ENCODE measurements around the gene HPGD. TPM values are rescaled to one million over a fixed set of nuclear protein-coding genes. Genes with fewer than 3 reads are reported as not detected.
"Not testable (repeated sequence)": the region's sequence is repeated elsewhere in the genome, so short reads cannot be mapped to it uniquely, and the experiment has no call there.

HPGD gene
- polyA plus RNA-seq, 3 donors: 60.5 to 81.7 (median 75.3) TPM

DNA sequence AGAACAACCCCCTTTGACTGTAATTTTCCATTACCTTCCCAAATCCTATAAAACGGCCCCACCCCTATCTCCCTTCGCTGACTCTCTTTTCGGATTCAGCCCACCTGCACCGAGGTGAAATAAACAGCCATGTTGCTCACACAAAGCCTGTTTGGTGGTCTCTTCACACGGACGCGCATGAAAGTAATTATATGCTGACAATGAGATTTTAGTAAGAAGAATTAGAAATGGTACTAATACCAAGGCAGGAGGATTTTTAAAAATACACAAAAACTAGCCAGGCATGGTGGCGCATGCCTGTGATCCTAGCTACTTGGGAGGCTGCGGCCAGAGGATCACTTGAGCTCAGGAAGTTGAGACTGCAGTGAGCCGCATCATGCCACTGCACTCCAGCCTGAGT lies 33.9 kb downstream of the HPGD start:
- DNase-seq: not testable (repeated sequence)

DNA sequence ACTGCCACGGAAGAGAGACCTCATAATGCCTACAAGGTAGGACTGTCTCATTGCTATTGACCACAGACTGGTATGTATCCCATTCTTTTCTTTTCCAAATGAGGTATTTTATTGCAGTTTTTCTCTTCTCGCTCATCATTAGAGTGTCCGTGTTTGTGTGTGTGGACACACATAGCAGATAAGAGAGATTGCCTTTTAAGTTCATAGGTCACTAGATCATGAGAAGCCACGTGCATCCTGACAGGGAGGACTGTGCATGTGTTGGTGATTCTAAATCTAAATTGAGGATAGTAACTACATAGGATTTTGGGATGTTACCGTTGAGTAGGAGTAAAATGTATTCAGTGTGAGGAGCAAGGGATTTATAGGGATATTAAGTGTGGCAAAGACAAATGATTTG lies 37.3 kb downstream of the HPGD start:
- DNase-seq: no peak

DNA sequence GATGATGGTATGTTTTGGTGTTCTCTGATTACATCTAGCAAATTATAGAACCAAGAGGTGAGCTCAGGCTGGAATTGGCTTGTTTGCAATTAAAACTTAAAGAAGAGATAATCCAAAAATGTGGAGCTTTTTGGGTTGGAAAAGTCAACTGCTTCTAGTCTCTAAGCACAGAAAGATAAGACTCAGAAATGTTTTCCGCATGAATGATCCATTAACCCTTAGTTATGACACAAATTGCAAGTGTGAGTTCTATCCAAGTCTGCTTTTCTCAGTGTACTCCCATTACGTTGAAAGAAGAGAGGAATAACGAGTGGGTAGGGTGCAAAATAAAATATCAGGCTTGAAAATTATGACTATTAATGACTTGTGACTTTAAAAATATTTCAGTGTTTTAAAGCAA lies 38.5 kb downstream of the HPGD start:
- DNase-seq: no peak

DNA sequence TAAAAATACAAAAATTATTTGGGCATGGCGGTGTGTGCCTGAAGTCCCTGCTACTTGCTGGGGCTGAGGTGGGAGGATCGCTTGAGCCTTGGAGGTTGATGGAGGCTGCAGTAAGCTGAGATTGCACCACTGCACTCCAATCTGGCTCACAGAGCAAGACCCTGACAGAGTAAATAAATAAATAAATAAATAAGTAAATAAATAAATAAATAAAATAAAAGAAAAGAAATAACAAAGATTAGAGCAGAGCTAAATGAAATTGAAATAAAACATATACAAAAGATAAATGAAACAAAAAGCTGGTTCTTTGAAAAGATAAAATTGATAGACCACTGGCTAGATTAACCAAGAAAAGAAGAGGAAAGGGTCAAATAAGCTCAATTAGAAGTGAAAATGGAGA lies 43.1 kb downstream of the HPGD start:
- no peak for DNase-seq

- no peak for DNase-seq
These were observed 46.8 kb downstream of the HPGD start for GRCh38 chr4:174475528-174475927.

GRCh38 chr4:174474457-174475075 lies 47.7 kb downstream of the HPGD start:
- no peak for DNase-seq

DNA sequence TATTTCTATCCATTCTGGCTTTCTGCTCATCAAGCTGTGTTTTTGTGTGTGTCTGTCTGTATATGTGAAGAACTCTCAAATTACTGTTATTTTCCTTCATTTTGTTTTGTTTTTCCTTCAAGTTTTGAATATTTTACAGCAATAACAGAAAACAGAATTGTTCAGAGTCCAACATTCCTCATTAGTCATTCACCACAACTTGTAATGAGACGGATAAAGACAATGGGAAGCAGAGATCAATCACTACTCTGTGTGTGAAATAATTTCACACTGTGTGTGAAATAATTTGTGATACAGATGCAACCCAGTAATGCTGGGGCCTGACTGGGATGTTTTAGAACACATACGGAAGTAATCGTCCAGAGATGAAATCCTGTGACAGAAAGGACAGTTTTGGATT lies 55.2 kb downstream of the HPGD start:
- no peak for DNase-seq

DNA sequence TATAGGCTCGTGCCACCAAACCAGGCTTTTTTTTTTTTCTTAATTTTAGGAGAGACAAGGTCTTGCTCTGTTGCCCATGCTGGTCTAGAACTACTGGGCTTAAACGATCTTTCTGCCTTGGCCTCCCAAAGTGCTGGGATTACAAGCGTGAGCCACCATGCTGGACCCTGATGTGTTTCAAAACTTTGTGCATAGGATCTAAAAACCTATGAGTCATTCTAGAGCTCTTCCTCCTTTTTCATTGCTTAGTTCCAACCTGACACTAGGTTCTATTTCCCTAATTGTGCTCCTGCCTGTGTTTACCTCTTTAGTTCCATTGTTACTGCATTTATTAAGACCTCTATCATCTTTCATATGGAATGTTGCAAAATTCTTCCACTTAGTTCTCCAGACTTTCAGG lies 57.3 kb downstream of the HPGD start:
- DNase-seq: no peak

GRCh38 chr4:174461466-174462106 lies 60.7 kb downstream of the HPGD start:
- DNase-seq: peak; percentile 34

- no peak for DNase-seq
These were observed 61.6 kb downstream of the HPGD start for GRCh38 chr4:174460684-174461083.

- no peak for DNase-seq
These were observed 64.8 kb downstream of the HPGD start for GRCh38 chr4:174457468-174457867.

DNA sequence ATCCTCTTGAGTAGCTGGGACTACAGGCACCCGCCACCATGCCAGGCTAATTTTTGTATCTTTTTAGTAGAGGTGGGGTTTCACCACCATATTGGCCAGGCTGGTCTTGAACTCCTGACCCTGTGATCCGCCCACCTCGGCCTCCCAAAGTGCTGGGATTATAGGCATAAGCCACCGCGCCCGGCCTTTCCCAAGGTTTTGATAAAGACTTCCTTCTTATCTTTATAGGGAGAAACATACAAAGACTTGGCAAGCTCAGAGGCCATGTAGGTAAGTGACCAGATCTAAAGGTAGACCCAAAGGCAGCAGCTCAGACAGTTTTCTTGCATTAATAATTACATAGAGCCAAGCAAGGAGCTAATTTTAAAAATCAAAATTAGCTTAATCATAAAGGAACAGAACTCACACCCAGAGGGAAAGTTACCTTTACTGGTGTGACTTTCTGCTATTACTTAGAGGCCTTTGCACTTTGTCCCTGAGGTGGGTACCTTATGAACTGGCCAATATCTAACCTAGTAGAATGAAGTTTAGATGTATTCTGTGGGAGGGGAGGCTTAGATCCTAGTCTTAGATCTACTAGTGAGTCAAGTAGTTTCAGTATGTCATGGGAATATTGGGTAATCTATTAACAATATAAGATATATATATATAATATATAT lies 67.3 kb downstream of the HPGD start:
- DNase-seq: no peak

- DNase-seq: no peak
These were observed 70.5 kb downstream of the HPGD start for GRCh38 chr4:174451718-174452296.

DNA sequence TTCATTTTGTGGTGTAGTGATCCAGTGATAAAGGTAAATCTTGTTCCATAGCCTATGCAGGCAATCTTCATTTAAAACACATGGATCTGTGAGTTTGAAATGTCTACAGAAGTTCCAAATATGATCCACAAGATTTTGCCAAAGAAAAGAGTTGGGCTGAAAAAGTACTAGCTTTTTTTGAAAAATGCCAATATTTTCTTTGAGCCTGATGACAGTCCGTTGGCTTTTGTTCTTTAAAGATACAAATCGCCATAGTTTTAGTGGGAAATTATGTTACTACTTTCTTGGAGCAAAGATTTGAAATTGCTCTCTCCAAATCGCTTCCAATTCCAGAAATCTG lies 71.5 kb downstream of the HPGD start:
- DNase-seq: no peak

DNA sequence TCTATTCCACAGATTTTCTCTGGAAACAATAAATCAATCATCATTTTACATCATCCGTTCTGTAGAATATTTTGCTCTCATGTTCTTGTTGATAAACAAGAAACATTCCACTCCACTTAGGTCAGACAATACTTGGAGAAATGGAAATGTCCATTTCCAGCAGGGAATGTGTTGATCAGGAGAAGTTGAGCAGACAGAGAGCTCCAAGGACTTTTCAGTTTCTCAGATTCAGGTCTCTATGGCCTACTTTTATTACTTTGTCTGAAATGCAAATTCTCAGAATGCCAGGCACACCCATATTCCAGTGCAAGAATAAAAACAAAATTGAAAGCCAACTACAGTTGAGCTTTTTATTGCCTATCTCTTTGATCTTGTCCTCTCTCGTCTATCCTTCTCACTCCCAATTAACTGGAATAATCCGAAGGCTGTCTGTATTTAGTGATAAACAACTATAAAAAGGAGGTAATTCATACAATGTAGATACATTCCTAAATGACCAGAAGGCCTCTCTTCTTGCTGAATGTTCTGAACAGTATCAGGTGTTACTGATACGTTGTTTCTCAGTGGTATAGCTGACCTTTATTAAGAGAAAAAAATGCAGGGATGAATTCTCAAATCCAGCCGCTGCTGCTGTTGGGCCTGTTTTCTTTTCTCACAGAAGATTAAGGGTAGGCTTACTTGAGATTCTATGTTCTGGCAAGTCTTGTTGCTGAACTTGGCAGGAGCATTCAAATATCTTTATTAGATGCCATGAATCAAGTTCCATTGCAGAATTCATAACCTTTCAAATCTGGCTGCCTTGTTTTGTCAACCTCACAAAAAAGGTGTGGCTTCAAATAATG lies 72.1 kb downstream of the HPGD start:
- no peak for DNase-seq

DNA sequence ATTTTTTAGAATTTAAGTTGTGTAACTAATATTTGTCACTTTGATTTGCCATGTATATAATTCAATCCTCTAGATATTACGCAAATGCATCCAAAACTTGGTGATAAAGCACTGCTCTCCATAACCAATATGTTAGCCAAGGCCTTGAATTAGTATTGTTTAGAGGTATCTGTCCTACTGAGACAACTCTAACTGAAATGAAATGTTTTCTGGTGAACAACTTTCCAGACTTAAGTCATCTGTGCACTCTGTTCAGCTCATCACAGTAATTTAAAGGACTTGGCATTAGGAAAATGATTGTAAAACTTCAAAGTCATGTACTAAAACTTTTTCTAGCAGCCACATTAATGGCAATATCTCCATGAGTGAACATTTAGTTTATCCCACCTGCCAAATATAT lies 73.1 kb downstream of the HPGD start:
- DNase-seq: no peak

DNA sequence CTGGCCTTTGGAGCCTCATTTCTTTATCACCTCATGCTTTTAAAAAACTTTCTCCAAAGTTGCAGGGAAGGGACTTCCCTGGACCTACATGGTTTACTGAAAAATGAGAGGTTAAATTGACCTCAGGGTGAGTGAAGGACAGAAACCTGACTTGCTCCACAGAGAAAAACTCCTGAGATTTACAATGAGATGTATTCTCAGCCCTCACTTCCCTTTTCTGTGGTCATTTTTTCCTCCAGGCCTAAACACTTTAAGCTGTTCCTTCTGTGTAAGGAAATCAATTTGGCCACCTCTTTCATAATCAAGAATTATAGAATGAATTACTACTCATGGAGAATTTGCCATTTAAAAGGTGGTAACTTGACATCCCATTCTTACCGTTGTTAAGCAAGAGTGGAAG lies 77.9 kb downstream of the HPGD start:
- no peak for DNase-seq

Other genes starting within 250 kb of the HPGD start
- 10 to 100 TPM; 31.1 to 31.5 (median 31.2) TPM for gene FBXO8, start 238.8 kb downstream of the HPGD start, polyA plus RNA-seq (ENCODE audit: insufficient read length in 3 of 3)
- 10 to 100 TPM; 15.1 to 27.0 (median 24.7) TPM for gene CEP44, start 238.6 kb downstream of the HPGD start, polyA plus RNA-seq (ENCODE audit: insufficient read length in 3 of 3)

Data from renal pelvis (tissue), 4 donors.